Activated T-cell treated with anti-CD3 and anti-CD28 coated beads, Interleukin-2, amount 50 U/mL, for 4 hours (primary cell): Measurements from ENCODE around the gene RALGPS1. TPM values are rescaled to one million over a fixed set of nuclear protein-coding genes. Genes with fewer than 3 reads are reported as not detected.
A peak's percentile ranks its signal among the peaks of the same experiment; 100 is the strongest.
"Not testable (repeated sequence)": the region's sequence is repeated elsewhere in the genome, so short reads cannot be mapped to it uniquely, and the experiment has no call there.

Experiments
- ATAC-seq, 2 donors: fragments of 200-7000 bp; cut with Tn5 transposase; one replicate each; pipeline ENCODE4 v1.10.0; 2021
- DNase-seq: peaks from one replicate; pipeline ENCODE4 v3.0.0-alpha.2; 2020
- H3K27me3 Mint-ChIP-seq: one replicate; pipeline ENCODE4 v1.8.0; 2021; ENCODE audit warnings: low read depth, mixed read lengths
- H3K36me3 Mint-ChIP-seq: one replicate; pipeline ENCODE4 v1.8.0; 2022; ENCODE audit warnings: mixed read lengths; ENCODE audit not compliant: insufficient read depth
- H3K4me1 Mint-ChIP-seq: one replicate; pipeline ENCODE4 v1.8.0; 2021; ENCODE audit warnings: low read depth, mixed read lengths
- H3K4me3 Mint-ChIP-seq: one replicate; pipeline ENCODE4 v1.8.0; 2021; ENCODE audit warnings: mild to moderate bottlenecking, moderate library complexity, mixed read lengths
- H3K9me3 Mint-ChIP-seq: one replicate; pipeline ENCODE4 v1.8.0; 2021; ENCODE audit warnings: mixed read lengths
- total RNA-seq, 3 donors: library from RNA; stranded (reverse); gene quantifications; one replicate each; pipeline ENCODE4 v1.2.1, GENCODE V29; 2021

RALGPS1 gene
- total RNA-seq, 3 donors from 2014 or later, result 0.51 to 1.2 (median 1.1) TPM

DNA sequence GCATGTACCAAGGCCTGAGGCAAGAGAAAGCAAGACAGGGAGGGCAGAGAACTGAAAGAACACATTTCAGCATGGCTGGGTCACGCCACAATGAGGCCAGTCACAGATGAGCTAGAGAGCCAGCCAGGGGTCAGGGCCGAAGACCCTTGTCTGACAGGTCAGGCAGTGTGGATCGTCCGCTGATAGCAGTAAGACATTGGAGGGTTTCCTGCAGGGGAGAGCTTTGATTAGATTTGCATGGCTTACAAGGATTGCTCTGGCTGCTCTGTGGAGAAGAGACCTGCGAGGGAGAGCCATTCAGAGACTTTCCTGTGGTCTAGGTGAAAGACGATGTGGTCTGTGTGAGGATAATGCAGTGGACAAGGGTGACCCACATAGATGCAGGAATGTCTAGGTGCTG is 93.1 kb downstream of the RALGPS1 start:
- H3K36me3 Mint-ChIP-seq, result peaks cover 3% of the 10 kb centered on the region
- DNase-seq, result no peak
- H3K4me3 Mint-ChIP-seq, result no peak overlapping the region
- H3K4me1 Mint-ChIP-seq, result peaks cover 19% of the 10 kb centered on the region
- peaks cover 16% of the 10 kb centered on the region for H3K27me3 Mint-ChIP-seq
- no peaks in the 10 kb centered on the region for H3K9me3 Mint-ChIP-seq
- ATAC-seq, result no peak

DNA sequence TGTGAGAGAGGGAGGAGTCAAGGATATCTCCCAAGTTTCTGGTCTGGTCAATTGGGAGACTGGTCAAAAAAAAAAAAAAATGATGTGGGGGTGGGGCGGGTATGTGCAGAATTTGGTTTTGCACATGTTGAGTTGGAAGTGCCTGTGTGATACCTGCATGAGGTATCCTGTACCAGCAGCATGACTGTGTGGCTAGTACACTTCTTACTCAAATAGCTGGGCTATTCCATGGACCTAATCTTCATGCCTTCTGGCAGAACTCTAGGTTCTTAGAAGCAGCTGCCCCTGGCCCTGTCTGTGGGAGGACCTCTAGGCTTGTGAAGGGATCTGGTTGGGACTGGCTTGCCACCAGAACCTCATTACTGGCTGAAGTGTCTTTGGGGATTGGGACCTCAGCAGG is 93.5 kb downstream of the RALGPS1 start:
- no peak overlapping the region for H3K4me3 Mint-ChIP-seq
- DNase-seq (no peak), ATAC-seq (no peak)
- H3K36me3 Mint-ChIP-seq, result peaks cover 3% of the 10 kb centered on the region
- no peaks in the 10 kb centered on the region for H3K9me3 Mint-ChIP-seq
- H3K27me3 Mint-ChIP-seq, result peaks cover 16% of the 10 kb centered on the region
- peaks cover 19% of the 10 kb centered on the region for H3K4me1 Mint-ChIP-seq

DNA sequence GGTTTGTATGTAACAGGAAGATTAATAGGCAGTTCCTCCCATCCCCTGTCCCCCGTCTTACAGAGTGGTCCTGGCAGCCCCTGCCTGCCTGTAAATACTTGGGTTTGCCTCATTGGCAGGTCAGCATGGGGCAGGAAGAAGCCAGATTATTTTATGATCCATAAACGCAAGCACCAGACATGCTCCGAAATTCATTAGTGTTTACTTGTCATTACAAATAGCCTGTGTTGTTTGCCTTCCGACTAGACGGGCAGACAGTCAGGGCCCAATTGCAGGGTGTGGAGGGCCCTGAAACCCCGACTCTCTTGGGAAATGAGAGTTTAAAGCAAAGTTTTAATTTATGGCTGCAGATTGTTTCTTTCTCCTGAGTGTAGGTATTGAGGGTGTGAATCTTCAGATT is 97.2 kb downstream of the RALGPS1 start:
- Mint-ChIP-seq H3K9me3 (no peaks in the 10 kb centered on the region), H3K36me3 (peaks cover 5% of the 10 kb centered on the region), H3K27me3 (peaks cover 16% of the 10 kb centered on the region), H3K4me3 (no peak overlapping the region), H3K4me1 (no peaks in the 10 kb centered on the region)
- ATAC-seq (no peak), DNase-seq (no peak)

DNA sequence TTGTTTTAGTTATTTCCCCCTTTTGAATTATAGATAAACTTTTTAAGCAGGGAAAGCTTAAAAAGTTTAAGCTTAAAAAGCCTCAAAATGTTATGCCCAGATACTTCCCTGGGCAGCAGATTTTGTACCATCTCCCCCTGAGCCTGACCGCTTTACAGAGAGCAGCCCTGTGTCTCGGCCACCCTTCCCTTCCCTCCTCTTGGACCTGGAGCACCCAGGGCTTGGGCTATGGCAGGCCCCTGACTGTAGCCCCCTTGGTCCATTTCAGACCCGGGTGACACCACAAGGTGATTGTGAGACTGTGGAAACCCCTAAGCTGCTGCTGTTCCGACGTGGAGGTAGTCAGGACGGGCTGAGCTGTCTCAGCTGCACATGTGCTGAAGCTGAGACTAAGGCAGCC is 97.7 kb downstream of the RALGPS1 start:
- DNase-seq, result no peak
- Mint-ChIP-seq H3K27me3 (peaks cover 14% of the 10 kb centered on the region), H3K4me3 (no peak overlapping the region), H3K9me3 (no peaks in the 10 kb centered on the region), H3K36me3 (peaks cover 5% of the 10 kb centered on the region), H3K4me1 (no peaks in the 10 kb centered on the region)
- ATAC-seq, result no peak

DNA sequence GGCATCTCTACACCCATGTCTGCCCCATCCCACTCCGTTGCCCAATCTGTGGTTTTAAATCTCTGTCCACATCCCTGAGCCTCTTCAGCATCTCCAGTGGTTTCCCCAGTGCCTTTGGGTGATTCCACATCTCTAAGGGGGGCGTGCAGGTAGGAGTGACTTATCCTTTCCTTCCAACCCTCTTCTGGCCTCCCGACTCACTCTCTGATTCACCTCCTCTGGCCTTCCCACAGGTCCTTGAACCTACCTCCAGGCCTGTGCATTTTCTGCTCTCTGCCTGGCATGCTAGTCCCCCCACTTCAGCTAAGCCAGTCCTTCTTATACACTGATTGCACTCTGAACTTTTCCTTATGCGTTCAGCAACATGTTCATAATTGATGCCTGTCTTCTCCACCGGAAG is 99.0 kb downstream of the RALGPS1 start:
- ATAC-seq, result peak; percentile 28 to 43
- H3K27me3 Mint-ChIP-seq, result peaks cover 3% of the 10 kb centered on the region

DNA sequence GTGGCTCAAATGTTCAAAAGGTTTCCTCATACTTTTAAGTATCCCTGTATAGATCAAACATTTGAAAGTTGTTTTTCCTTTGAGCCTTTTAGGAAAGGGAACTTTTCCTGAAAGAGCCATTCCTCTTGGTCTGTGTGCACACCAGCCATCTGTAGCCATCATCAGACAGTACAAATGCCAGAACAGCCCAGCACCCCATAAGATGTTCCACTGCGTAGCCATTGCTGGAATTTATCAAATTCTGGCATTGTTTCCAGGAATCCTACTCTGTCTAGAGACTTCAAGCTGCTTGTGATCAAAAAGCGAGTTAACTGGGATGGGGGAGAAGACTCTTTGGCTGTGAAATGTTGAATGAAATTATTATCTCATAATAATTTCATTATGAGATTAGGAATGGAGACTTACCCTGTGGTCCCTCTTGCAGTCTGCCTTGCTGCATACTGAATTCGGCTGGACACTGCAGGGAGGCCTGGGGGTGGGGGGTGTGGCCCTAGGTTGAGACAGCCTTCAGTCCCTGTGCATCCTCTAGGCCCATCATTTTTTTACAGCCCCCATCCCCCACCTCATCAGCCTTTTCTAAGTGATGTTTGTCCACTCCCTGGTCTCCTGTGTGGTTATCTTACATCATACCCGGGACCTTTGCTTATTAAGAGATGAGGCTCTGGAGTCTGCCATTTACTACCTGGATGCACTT is 99.8 kb downstream of the RALGPS1 start:
- peaks cover 3% of the 10 kb centered on the region for H3K27me3 Mint-ChIP-seq
- no peaks in the 10 kb centered on the region for H3K9me3 Mint-ChIP-seq
- no peak overlapping the region for H3K4me3 Mint-ChIP-seq
- DNase-seq, result no peak
- no peaks in the 10 kb centered on the region for H3K4me1 Mint-ChIP-seq
- H3K36me3 Mint-ChIP-seq, result peaks cover 5% of the 10 kb centered on the region
- no peak for ATAC-seq

More for the DNA sequence above, 99.0 kb downstream of the RALGPS1 start:
- H3K36me3 Mint-ChIP-seq, result peaks cover 5% of the 10 kb centered on the region
- no peaks in the 10 kb centered on the region for H3K4me1 Mint-ChIP-seq
- H3K9me3 Mint-ChIP-seq, result no peaks in the 10 kb centered on the region
- no peak overlapping the region for H3K4me3 Mint-ChIP-seq
- no peak for DNase-seq

DNA sequence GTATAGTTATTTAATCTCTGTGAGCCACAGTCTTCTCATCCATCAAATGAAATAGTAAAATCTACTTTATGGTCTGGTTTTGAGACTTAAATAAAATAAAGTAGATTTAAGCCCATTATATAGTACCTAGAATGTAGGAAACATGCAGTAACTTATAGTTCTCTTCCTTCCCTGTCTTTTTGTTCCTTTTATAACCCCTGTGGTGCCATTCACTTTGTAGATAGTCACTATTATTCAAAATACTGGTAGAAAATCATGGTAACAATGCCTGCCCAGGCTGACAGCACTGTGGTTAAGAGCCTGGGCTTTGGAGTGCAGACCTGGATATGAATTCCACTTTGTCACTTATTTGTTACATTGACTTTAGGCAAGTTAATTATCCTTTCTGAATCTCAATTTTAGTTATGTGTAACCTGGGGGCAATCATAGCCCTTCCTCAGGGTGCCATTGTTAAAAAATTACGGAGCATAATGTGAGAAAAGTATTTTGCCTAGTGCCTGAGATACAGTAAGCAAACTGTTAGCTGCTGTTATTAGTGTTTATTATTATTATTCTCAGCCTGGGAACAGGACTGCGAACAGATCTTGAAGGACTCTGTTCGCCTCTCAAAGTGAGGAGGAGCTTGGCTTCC is 100.4 kb downstream of the RALGPS1 start:
- no peaks in the 10 kb centered on the region for H3K4me1 Mint-ChIP-seq
- H3K27me3 Mint-ChIP-seq, result peaks cover 3% of the 10 kb centered on the region
- no peaks in the 10 kb centered on the region for H3K9me3 Mint-ChIP-seq
- H3K4me3 Mint-ChIP-seq, result no peak overlapping the region
- no peak for ATAC-seq
- no peak for DNase-seq
- H3K36me3 Mint-ChIP-seq, result peaks cover 5% of the 10 kb centered on the region

DNA sequence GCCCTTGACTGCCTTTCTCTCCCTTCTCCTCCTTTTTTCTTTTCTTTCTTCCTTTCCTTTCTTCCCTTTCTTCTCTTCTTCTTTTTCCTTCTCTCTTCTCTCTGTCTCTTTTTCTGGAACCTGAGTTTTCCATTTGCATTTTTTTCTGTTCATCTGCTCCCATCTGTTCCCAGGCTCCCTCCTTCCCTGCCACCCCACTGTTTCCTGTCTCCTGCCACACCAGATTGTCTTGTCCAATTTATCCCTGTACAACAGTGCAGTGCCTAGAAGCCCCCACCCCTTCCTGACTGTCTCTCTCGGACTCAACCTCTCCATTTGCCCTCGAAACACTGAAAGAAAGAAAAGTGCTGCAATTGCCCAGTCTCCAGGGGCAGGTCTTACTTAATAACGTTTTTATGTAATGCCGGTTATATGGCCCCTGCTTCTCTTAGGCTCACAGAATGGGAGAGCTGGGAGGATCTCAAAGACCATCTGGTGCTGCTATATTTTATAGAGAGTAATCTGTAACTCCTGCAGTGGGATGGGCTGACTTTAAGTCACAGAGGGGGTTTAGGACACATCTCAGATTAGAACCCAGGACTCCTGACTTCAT is 101.4 kb downstream of the RALGPS1 start:
- H3K4me1 Mint-ChIP-seq, result no peaks in the 10 kb centered on the region
- H3K36me3 Mint-ChIP-seq, result peaks cover 2% of the 10 kb centered on the region

DNA sequence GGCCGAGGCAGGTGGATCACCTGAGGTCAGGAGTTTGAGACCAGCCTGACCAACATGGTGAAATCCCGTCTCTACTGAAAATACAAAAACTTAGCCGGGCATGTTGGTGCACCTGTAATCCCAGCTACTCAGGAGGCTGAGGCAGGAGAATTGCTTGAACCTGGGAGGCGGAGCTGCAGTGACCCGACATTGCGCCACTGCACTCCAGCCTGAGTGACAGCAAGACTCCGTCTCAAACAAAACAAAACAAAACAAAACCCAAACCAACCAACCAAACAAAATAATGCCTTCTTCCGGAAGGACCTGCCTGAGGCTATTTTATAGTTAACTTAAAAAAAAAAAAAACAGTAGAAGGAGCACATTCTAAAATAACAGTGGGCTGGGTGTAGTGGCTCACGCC is 103.4 kb downstream of the RALGPS1 start:
- ATAC-seq, H3K27me3 Mint-ChIP-seq, H3K9me3 Mint-ChIP-seq, H3K4me3 Mint-ChIP-seq, H3K4me1 Mint-ChIP-seq, H3K36me3 Mint-ChIP-seq, DNase-seq: not testable (repeated sequence)

More for the DNA sequence above, 101.4 kb downstream of the RALGPS1 start:
- Mint-ChIP-seq H3K9me3 (no peaks in the 10 kb centered on the region), H3K4me3 (no peak overlapping the region), H3K27me3 (no peaks in the 10 kb centered on the region)
- no peak for DNase-seq
- ATAC-seq, result no peak

DNA sequence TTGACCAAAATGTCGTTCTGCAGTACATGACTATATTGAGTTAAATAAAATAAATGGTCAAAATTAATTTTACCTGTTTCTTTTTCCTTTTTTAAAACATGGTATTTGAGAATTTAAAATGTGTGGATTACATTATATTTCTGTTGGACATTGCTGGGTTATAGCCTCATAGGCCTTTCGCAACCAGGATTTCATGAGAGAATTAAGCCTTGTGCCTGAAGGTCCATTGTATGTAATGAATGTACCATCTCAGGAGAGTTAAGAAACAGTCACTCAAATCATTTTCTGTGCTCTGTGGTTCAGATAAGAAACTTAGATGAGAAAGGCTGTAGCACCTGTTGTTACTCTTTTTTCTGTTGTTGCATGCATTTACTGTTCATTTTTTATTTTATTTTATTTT is 104.4 kb downstream of the RALGPS1 start:
- H3K4me3 Mint-ChIP-seq, result no peak overlapping the region
- H3K27me3 Mint-ChIP-seq, result no peaks in the 10 kb centered on the region
- no peak for ATAC-seq

DNA sequence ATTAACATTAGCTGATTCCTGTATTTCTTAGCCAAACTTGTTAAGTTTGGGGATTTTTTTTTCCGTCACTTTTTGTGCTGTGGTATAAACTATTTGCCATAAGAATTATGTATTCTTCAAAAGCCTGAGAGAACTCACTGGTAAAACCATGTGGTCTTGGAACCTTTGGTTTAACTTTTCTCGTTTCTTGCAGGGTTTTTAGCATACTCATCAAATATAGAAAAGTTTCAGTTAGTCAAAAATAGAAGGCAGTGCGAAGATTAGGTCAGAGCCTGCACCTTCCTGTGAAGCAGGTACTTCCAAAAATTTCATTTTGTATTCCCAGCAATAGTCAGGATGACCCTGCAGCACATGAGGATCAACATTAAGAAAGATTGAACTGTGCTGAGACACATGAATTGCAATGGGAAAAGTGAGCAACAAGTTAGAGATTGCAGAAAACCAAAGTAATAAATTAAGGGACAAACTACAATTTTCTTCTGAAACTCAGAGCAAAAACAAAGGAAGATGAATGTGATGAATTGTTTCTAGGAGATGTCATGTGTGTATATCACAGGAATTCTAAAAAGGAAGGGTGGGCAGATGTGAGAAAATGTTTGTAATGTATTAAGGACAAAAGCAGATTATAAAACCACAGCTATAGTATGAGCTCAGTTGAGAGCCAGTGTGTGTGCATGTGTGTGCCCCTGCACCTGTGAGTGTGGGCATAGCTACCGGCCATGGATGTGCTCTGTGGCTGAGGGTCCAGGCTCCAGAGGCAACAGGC is 105.6 kb downstream of the RALGPS1 start:
- Mint-ChIP-seq H3K27me3 (no peaks in the 10 kb centered on the region), H3K36me3 (peaks cover 16% of the 10 kb centered on the region), H3K9me3 (no peaks in the 10 kb centered on the region), H3K4me3 (no peak overlapping the region), H3K4me1 (no peaks in the 10 kb centered on the region)
- DNase-seq, result no peak
- no peak for ATAC-seq

More for the DNA sequence above, 104.4 kb downstream of the RALGPS1 start:
- no peak for DNase-seq
- peaks cover 7% of the 10 kb centered on the region for H3K36me3 Mint-ChIP-seq
- H3K4me1 Mint-ChIP-seq, result no peaks in the 10 kb centered on the region
- H3K9me3 Mint-ChIP-seq, result no peaks in the 10 kb centered on the region

DNA sequence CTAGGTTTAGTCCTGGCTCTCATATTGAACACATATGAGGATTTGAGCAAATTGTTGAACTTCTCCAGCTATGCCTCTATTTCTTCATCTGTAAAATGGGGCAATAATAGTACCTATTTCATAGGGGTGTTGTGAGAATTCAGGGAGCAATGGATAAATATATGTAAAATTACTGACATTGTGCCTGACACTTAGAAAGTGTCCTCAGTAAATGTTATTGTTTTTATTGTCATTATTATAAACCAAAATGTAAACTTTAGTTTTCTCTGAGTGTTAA is 106.2 kb downstream of the RALGPS1 start:
- Mint-ChIP-seq H3K4me1 (no peaks in the 10 kb centered on the region), H3K4me3 (no peak overlapping the region), H3K27me3 (no peaks in the 10 kb centered on the region), H3K9me3 (no peaks in the 10 kb centered on the region), H3K36me3 (peaks cover 16% of the 10 kb centered on the region)
- ATAC-seq (no peak), DNase-seq (no peak)

DNA sequence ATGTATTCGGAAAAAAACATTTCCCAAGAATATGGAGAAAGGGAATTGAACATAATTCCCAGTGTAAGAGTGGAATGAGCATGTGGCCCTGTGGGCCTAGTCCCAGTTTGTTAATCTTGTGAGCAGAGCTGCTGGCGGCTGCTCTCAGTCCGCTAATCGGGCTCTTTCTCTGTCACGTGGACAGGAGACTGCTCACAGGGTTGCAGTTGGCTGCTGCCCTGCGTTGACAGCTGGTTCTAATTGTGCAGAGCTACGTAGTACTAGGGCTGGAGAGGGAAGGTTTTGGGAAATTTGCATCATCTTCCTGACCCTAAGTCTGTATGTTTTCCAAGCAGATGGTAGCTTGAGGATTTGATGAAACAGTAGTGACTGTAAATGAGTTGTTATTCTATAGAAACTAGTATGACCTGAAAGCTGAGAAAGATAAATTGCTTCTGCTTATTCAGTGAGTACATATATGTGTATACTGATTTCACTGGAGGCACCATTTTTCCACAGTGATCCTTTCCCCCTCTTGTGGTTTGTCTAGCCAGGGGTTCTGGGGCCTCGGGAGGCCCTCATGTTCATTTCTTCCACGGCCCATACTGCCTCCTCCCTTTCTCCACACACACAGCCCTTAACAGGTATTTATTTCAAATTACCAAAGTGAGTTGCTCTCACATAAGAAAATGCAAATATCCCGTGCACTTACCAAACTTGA is 107.2 kb downstream of the RALGPS1 start:
- Mint-ChIP-seq H3K9me3 (no peaks in the 10 kb centered on the region), H3K27me3 (no peaks in the 10 kb centered on the region), H3K4me1 (no peaks in the 10 kb centered on the region), H3K4me3 (no peak overlapping the region), H3K36me3 (peaks cover 14% of the 10 kb centered on the region)
- no peak for ATAC-seq
- no peak for DNase-seq

DNA sequence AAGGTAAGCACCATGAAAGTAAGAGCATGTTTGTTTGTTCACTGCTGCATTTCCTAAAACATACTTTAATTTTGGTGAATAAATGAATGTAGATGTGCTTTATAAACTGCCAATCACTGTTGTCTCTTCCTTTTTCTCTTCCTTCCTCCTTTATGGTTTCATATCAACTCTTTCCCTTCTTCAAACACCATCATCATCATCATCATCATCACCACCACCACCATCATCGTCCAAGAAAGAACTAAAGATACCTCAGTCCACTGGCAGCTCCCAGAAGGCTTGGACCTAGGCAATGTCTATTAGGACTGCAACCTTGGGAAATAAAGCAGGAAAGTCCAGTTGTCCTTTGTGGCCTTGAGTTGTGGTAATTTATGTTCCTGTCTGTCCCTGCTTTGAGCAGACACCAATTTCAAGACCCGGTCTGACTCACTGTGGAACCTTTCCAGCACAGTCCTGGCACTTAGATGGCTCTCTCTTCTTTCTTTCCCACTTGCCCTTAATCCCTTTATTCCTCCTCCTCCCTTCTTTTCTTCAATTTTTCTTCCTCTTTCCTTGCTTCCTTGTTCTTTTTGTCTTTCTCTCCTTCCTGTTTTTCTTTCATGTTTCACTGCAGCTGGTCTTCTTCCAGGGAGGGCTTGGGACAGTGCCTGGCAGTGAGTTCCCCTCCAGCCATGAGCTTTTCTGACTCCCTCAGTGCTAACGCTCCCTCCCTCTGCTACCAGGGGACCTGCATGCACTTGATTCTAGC is 108.5 kb downstream of the RALGPS1 start:
- no peak overlapping the region for H3K4me3 Mint-ChIP-seq
- H3K36me3 Mint-ChIP-seq, result peaks cover 14% of the 10 kb centered on the region
- H3K9me3 Mint-ChIP-seq, result no peaks in the 10 kb centered on the region
- no peaks in the 10 kb centered on the region for H3K27me3 Mint-ChIP-seq
- no peak for DNase-seq
- no peaks in the 10 kb centered on the region for H3K4me1 Mint-ChIP-seq
- no peak for ATAC-seq
